Measurements from ENCODE around the gene KRTAP2-3. TPM values are rescaled to one million over a fixed set of nuclear protein-coding genes. Genes with fewer than 3 reads are reported as not detected.
"Not testable (repeated sequence)": the region's sequence is repeated elsewhere in the genome, so short reads cannot be mapped to it uniquely, and the experiment has no call there.

Gene KRTAP2-3
- total RNA-seq, 4 donors from 2014 or later = not detected

- no peak for ATAC-seq
- no peak overlapping the region for H3K27ac ChIP-seq
- H3K36me3 ChIP-seq = no peaks in the 10 kb centered on the region
- H3K27me3 ChIP-seq = peaks cover 4% of the 10 kb centered on the region
- H3K9me3 ChIP-seq = no peaks in the 10 kb centered on the region
- no peak for TF ChIP-seq POLR2A (IDR thresholded peaks at IDR 0.05)
- TF ChIP-seq EP300 (IDR thresholded peaks at IDR 0.05) = no peak
- TF ChIP-seq CTCF (IDR thresholded peaks at IDR 0.05) = no peak
- TF ChIP-seq POLR2AphosphoS5 (IDR thresholded peaks at IDR 0.05) = no peak
- H3K4me1 ChIP-seq = no peaks in the 10 kb centered on the region
- H3K4me3 ChIP-seq = no peak overlapping the region
These were observed 7.4 kb upstream of the KRTAP2-3 start for GRCh38 chr17:41067281-41067680.

- Histone ChIP-seq H3K4me1 (no peaks in the 10 kb centered on the region), H3K4me3 (no peak within 1 kb of the TSS), H3K27ac (no peak within 1 kb of the TSS), H3K36me3 (no peaks in the 10 kb centered on the region), H3K9me3 (no peaks in the 10 kb centered on the region), H3K27me3 (peaks cover 4% of the 10 kb centered on the region)
- ATAC-seq = no peak
- no peak for TF ChIP-seq EP300 (IDR thresholded peaks at IDR 0.05)
- TF ChIP-seq CTCF (IDR thresholded peaks at IDR 0.05) = no peak
- no peak for TF ChIP-seq POLR2A (IDR thresholded peaks at IDR 0.05)
- no peak for TF ChIP-seq POLR2AphosphoS5 (IDR thresholded peaks at IDR 0.05)
- WGBS, 2 donors (ENCODE audit: low coverage in 1 of 2) = 86% methylated on average over 4 to 5 of the region's 6 CpGs
These were observed 6.1 kb upstream of the KRTAP2-3 start, which contains the start of gene KRTAP2-4 for GRCh38 chr17:41065829-41066624. KRTAP2-4 (minus strand) TSS chr17:41065879; CDS start chr17:41065845, 34 bp downstream.

GRCh38 chr17:41065016-41065689 lies 5.2 kb upstream of the KRTAP2-3 start:
- not testable (repeated sequence) for H3K27ac ChIP-seq, ATAC-seq
- 61 to 78% methylated on average over 4 of the region's 16 CpGs for WGBS, 2 donors (ENCODE audit: low coverage in 1 of 2)

GRCh38 chr17:41064301-41064700 lies 4.4 kb upstream of the KRTAP2-3 start:
- ATAC-seq = no peak
- no peak overlapping the region for H3K4me3 ChIP-seq
- H3K27me3 ChIP-seq = peaks cover 14% of the 10 kb centered on the region
- H3K27ac ChIP-seq = no peak overlapping the region
- no peaks in the 10 kb centered on the region for H3K4me1 ChIP-seq
- no peaks in the 10 kb centered on the region for H3K36me3 ChIP-seq
- no peaks in the 10 kb centered on the region for H3K9me3 ChIP-seq
- TF ChIP-seq EP300 (IDR thresholded peaks at IDR 0.05) = no peak
- no peak for TF ChIP-seq POLR2A (IDR thresholded peaks at IDR 0.05)
- no peak for TF ChIP-seq CTCF (IDR thresholded peaks at IDR 0.05)
- TF ChIP-seq POLR2AphosphoS5 (IDR thresholded peaks at IDR 0.05) = no peak
- 76% methylated on average over 1 of the region's 1 CpG; no CpG with 5 or more reads in 1 of the 2 donors for WGBS, 2 donors (ENCODE audit: low coverage in 1 of 2)

More at GRCh38 chr17:41065016-41065689, 5.2 kb upstream of the KRTAP2-3 start:
- H3K9me3 ChIP-seq, H3K4me1 ChIP-seq, H3K27me3 ChIP-seq, H3K36me3 ChIP-seq, H3K4me3 ChIP-seq: not testable (repeated sequence)

GRCh38 chr17:41063449-41063848 lies 3.5 kb upstream of the KRTAP2-3 start:
- Histone ChIP-seq H3K36me3 (no peaks in the 10 kb centered on the region), H3K4me1 (no peaks in the 10 kb centered on the region), H3K4me3 (no peak overlapping the region), H3K9me3 (no peaks in the 10 kb centered on the region), H3K27ac (no peak overlapping the region), H3K27me3 (peaks cover 20% of the 10 kb centered on the region)
- WGBS, 2 donors (ENCODE audit: low coverage in 1 of 2) = 81 to 90% methylated on average over 4 of the region's 4 CpGs
- no peak for ATAC-seq
- TF ChIP-seq EP300 (IDR thresholded peaks at IDR 0.05) (no peak), CTCF (IDR thresholded peaks at IDR 0.05) (no peak), POLR2A (IDR thresholded peaks at IDR 0.05) (no peak), POLR2AphosphoS5 (IDR thresholded peaks at IDR 0.05) (no peak)

Measured in gastroesophageal sphincter (tissue), 4 donors.